A673 (cell line): ENCODE measurements around the gene IFNA1. TPM values are rescaled to one million over a fixed set of nuclear protein-coding genes. Genes with fewer than 3 reads are reported as not detected.

ENCODE experiments used
- Bru-seq: library from RNA; stranded (reverse); fragments of 400-500 nt; gene quantifications from one replicate; lab custom pipeline; 2021; lab: Mats Ljungman, UMichigan
- BruChase-seq, 2 experiments: library from RNA; stranded (reverse); fragments of 400-500 nt; gene quantifications; one replicate each; lab custom pipeline; 2021; lab: Mats Ljungman, UMichigan
- BruUV-seq: library from RNA; stranded (reverse); fragments of 400-500 nt; replicated peaks from 2 replicates; lab custom pipeline; 2021; lab: Mats Ljungman, UMichigan
- CTCF ChIA-PET: fragments of 300-600 bp; sonication (Branson Sonifier 250); formaldehyde crosslinking; loops from one replicate; lab custom pipeline; 2022; ENCODE audit warnings: antibody characterized with exemption; lab: Charles Lee
- POLR2A ChIA-PET: fragments of 300-600 bp; sonication (Branson Sonifier 250); formaldehyde crosslinking; loops from one replicate; lab custom pipeline; 2022; ENCODE audit warnings: antibody characterized with exemption; ENCODE audit not compliant: low non-redundant PET; lab: Charles Lee
- DNase-seq: peaks from one replicate; pipeline ENCODE4 v3.0.0-alpha.2; 2015; ENCODE audit warnings: low spot score
- H3K27ac ChIP-seq: fragments of 200-600 bp; sonication (generic); 2 replicates; pipeline ENCODE4 v1.5.1; 2016; ENCODE audit warnings: mixed run types, low read depth, mild to moderate bottlenecking, mixed read lengths, antibody characterized with exemption, low read length; ENCODE audit not compliant: poor library complexity, severe bottlenecking
- H3K27me3 ChIP-seq: fragments of 200-600 bp; sonication (generic); replicated peaks from 2 replicates; pipeline ENCODE4 v1.6.1; 2017; ENCODE audit warnings: mixed run types, low read depth, mild to moderate bottlenecking, mixed read lengths, antibody characterized with exemption, low read length; ENCODE audit not compliant: insufficient read depth, poor library complexity
- H3K36me3 ChIP-seq: fragments of 200-600 bp; sonication (generic); 2 replicates; pipeline ENCODE4 v1.6.1; 2016; ENCODE audit warnings: mixed run types, mild to moderate bottlenecking, mixed read lengths, antibody characterized with exemption, low read length; ENCODE audit not compliant: insufficient read depth, poor library complexity, severe bottlenecking
- H3K4me1 ChIP-seq: fragments of 200-600 bp; sonication (generic); 2 replicates; pipeline ENCODE4 v1.6.1; 2017; ENCODE audit warnings: mixed run types, mild to moderate bottlenecking, mixed read lengths, antibody characterized with exemption, low read length; ENCODE audit not compliant: insufficient read depth, poor library complexity, severe bottlenecking
- H3K4me3 ChIP-seq: fragments of 200-600 bp; sonication (generic); 2 replicates; pipeline ENCODE4 v1.5.1; 2016; ENCODE audit warnings: low read depth, mixed run types, mild to moderate bottlenecking, mixed read lengths, low read length; ENCODE audit not compliant: poor library complexity, severe bottlenecking
- H3K9me3 ChIP-seq: fragments of 200-600 bp; sonication (generic); 2 replicates; pipeline ENCODE4 v1.6.1; 2016; ENCODE audit warnings: mixed run types, low read depth, mild to moderate bottlenecking, mixed read lengths, antibody characterized with exemption, low read length; ENCODE audit not compliant: poor library complexity, severe bottlenecking
- EZH2 ChIP-seq: fragments of 200-600 bp; sonication (generic); IDR thresholded peaks from 2 replicates; pipeline ENCODE4 v1.6.1; 2017; ENCODE audit warnings: borderline replicate concordance, low read depth, mild to moderate bottlenecking, mixed read lengths, antibody characterized with exemption, low read length; ENCODE audit not compliant: poor library complexity, severe bottlenecking
- intact Hi-C: fragments of 100-400 bp; cut with micrococcal nuclease; formaldehyde crosslinking; loops from one replicate; pipeline ENCODE4 v1.10.0; 2022; ENCODE audit not compliant: unreplicated experiment
- long read RNA-seq: library from polyadenylated mRNA; stranded (forward); transcript quantifications from one replicate; pipeline ENCODE4 v2.0.0, GENCODE V29; 2022
- total RNA-seq: library from RNA; stranded (reverse); gene quantifications from 2 replicates; pipeline ENCODE4 v1.2.3, GENCODE V29; 2021
- TF ChIP-seq, protein P1 (sequence below): fragments of 300-800, 200-600 bp; sonication (generic); conservative IDR thresholded peaks from 2 replicates; pipeline ENCODE4 v1.5.1; 2017; ENCODE audit warnings: low read depth, mild to moderate bottlenecking, antibody characterized with exemption, low read length, moderate library complexity, mixed read lengths

The IFNA1 gene
- total RNA-seq (not detected in 2 replicates), Bru-seq, nascent RNA (not detected), BruChase-seq, experiment 1, labeled RNA remaining after a 2-hour chase (not detected), BruChase-seq, experiment 2, labeled RNA remaining after a 6-hour chase (not detected)
- long read RNA-seq = 0 reads

DNA sequence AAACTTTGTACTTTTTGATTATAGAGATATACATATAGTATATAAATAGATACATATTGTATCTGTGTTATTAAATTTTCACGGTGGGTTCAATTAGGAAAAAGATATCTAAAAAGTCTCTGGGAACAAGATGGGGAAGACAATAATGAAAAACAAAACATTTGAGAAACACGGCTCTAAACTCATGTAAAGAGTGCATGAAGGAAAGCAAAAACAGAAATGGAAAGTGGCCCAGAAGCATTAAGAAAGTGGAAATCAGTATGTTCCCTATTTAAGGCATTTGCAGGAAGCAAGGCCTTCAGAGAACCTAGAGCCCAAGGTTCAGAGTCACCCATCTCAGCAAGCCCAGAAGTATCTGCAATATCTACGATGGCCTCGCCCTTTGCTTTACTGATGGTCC lies at the start of gene IFNA1:
Gene IFNA1, plus strand, starts transcription at position 301 of the 400 bp plus-strand sequence. Its CDS starts 69 bp downstream, at position 370.
- intact Hi-C loops = no loop called here
- Histone ChIP-seq H3K4me1 (no peaks in the 10 kb centered on the region), H3K36me3 (no peaks in the 10 kb centered on the region), H3K9me3 (no peaks in the 10 kb centered on the region), H3K27ac (no peak within 1 kb of the TSS), H3K27me3 (no peaks in the 10 kb centered on the region), H3K4me3 (no peak within 1 kb of the TSS)
- CTCF ChIA-PET = no interaction called here
- no peak for TF ChIP-seq EZH2
- TF ChIP-seq, protein P1, sequence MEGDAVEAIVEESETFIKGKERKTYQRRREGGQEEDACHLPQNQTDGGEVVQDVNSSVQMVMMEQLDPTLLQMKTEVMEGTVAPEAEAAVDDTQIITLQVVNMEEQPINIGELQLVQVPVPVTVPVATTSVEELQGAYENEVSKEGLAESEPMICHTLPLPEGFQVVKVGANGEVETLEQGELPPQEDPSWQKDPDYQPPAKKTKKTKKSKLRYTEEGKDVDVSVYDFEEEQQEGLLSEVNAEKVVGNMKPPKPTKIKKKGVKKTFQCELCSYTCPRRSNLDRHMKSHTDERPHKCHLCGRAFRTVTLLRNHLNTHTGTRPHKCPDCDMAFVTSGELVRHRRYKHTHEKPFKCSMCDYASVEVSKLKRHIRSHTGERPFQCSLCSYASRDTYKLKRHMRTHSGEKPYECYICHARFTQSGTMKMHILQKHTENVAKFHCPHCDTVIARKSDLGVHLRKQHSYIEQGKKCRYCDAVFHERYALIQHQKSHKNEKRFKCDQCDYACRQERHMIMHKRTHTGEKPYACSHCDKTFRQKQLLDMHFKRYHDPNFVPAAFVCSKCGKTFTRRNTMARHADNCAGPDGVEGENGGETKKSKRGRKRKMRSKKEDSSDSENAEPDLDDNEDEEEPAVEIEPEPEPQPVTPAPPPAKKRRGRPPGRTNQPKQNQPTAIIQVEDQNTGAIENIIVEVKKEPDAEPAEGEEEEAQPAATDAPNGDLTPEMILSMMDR = no peak
- BruUV-seq = no TSS peak
- POLR2A ChIA-PET = no interaction called here
- no peak for DNase-seq

DNA sequence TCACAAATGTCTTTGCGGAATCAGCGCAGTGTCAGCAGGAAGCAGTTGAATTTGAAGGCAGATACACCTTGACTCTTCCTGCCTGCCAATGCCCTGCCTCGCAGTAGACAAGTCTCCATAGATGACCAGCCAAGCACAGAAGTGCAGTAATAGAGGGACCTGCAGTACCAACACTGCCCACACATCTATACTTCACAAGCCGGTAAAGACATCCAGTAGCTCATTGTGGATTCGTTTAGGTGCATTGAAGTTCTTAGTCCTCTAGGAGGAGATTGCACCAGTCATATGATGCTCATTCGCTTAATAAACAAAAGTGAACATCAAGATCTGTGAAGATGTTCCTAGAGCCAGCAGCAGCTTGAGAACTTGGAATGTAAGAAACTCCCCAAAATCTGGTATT lies 48.0 kb upstream of the IFNA1 start:
- no peak for TF ChIP-seq EZH2
- TF ChIP-seq, protein P1 = no peak; the same call in 1 of the 2 replicates
- intact Hi-C loops = no loop called here
- POLR2A ChIA-PET = no interaction called here
- DNase-seq = peak; percentile 22
- Histone ChIP-seq H3K27me3 (peaks cover 83% of the 10 kb centered on the region), H3K4me3 (no peak overlapping the region), H3K9me3 (no peaks in the 10 kb centered on the region), H3K36me3 (no peaks in the 10 kb centered on the region), H3K27ac (no peak overlapping the region), H3K4me1 (no peaks in the 10 kb centered on the region)
- CTCF ChIA-PET = interaction anchor here (0.5 kb wide), 1 partner anchor 105 kb away, joined by 3 read pairs; no protein-coding TSS in a partner anchor
- no TSS peak for BruUV-seq

DNA sequence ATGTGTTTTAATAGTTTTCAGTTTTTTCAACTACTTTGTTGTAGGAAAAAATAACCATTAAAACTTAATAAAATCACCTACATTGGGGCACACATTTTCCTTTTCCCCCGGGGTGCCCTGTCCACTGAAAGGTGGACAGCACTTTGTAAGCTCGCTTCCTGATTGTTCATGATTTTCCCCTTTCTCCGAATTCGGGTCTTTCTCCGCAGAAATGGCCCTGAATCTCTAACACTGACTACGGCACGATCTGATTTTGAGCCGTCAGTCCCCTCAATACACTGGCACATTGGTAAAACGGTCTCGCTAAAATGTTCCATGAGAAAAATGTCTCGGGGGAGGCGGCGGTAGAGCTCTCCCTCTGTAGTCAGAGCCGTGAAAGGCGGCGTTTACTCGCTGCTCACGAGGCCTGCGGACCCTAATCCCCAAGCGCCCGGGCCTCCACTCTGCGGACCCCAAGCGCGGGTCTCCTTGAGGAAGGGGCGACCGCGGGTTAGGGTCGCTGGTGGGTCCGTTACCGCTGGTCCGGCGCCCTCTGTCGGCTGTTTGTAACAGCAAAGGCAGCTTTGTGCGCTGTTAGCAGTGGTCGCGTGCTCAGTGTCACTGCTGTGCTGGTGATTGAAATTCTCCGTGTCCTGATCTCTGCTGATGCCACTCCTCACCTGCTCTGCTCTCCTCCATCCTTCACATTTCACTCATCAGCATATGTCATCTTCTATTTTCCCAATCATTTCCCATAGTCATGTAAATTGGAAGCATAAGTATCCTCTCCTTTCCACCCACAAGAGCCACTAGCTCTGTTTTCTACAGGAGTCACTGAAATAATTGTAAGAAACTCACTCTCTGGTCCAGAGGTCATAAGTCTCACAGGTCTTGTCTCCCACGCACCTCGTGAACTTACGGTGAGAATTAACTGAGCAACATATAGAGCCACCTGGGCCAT lies 44.2 kb upstream of the IFNA1 start:
- Histone ChIP-seq H3K4me3 (peak overlapping the region; percentile 30), H3K27me3 (peaks cover 76% of the 10 kb centered on the region), H3K27ac (no peak overlapping the region), H3K4me1 (no peaks in the 10 kb centered on the region), H3K9me3 (no peaks in the 10 kb centered on the region), H3K36me3 (no peaks in the 10 kb centered on the region)
- POLR2A ChIA-PET = no interaction called here
- CTCF ChIA-PET = interaction anchor here (1.2 kb wide), 1 partner anchor 70 kb away, joined by 6 read pairs; no protein-coding TSS in a partner anchor
- no TSS peak for BruUV-seq
- no peak for TF ChIP-seq EZH2
- TF ChIP-seq, protein P1 = peak; percentile 75
- intact Hi-C loops = no loop called here
- peak; percentile 8 for DNase-seq
